Neutrophil (primary cell): ENCODE data around the gene STUM.
A peak's percentile ranks its signal among the peaks of the same experiment; 100 is the strongest.

Experiments
- H3K27ac ChIP-seq: fragments of 200-600 bp; sonication (generic); 2 replicates; pipeline ENCODE4 v1.5.1; 2016; ENCODE audit warnings: mild to moderate bottlenecking, moderate library complexity
- H3K27me3 ChIP-seq: fragments of 200-600 bp; sonication (generic); 2 replicates; pipeline ENCODE4 v1.6.0; 2016; ENCODE audit warnings: mild to moderate bottlenecking
- H3K36me3 ChIP-seq: fragments of 200-600 bp; sonication (generic); 2 replicates; pipeline ENCODE4 v1.5.1; 2017
- H3K4me1 ChIP-seq, 2 experiments: fragments of 200-600 bp in 1 of 2; sonication (generic) in 1 of 2; 1 replicate in 1 of 2; 2 replicates in 1 of 2; pipeline versions ENCODE4 v1.5.1 to v1.6.1; 2013 to 2016; ENCODE audit warnings: low read depth in 1 of 2, low read length in 1 of 2, mild to moderate bottlenecking in 1 of 2, moderate library complexity in 1 of 2; ENCODE audit not compliant: control insufficient read depth in 1 of 2, insufficient read depth in 1 of 2
- H3K4me3 ChIP-seq, 2 experiments: fragments of 200-600 bp in 1 of 2; sonication (generic) in 1 of 2; 1 replicate in 1 of 2; 2 replicates in 1 of 2; pipeline ENCODE4 v1.5.1; 2013 to 2016; ENCODE audit warnings: low read depth in 1 of 2, low read length in 1 of 2, mild to moderate bottlenecking in 1 of 2, moderate library complexity in 1 of 2
- H3K9me3 ChIP-seq: fragments of 200-600 bp; sonication (generic); 2 replicates; pipeline ENCODE4 v1.5.1; 2016
- TF ChIP-seq, protein P1 (sequence below): fragments of 200-600 bp; sonication (generic); IDR thresholded peaks from 2 replicates; pipeline ENCODE4 v1.5.1; 2016; ENCODE audit warnings: antibody characterized with exemption

The STUM gene

GRCh38 chr1:226631229-226632000 lies 82.9 kb downstream of the STUM start:
- H3K27ac ChIP-seq = no peak overlapping the region
- peaks cover 55% of the 10 kb centered on the region for H3K36me3 ChIP-seq
- H3K4me1 ChIP-seq = peaks cover 0 to 8% of the 10 kb centered on the region in 2 experiments
- no peak overlapping the region for H3K4me3 ChIP-seq
- no peaks in the 10 kb centered on the region for H3K27me3 ChIP-seq
- no peaks in the 10 kb centered on the region for H3K9me3 ChIP-seq
- TF ChIP-seq, protein P1, sequence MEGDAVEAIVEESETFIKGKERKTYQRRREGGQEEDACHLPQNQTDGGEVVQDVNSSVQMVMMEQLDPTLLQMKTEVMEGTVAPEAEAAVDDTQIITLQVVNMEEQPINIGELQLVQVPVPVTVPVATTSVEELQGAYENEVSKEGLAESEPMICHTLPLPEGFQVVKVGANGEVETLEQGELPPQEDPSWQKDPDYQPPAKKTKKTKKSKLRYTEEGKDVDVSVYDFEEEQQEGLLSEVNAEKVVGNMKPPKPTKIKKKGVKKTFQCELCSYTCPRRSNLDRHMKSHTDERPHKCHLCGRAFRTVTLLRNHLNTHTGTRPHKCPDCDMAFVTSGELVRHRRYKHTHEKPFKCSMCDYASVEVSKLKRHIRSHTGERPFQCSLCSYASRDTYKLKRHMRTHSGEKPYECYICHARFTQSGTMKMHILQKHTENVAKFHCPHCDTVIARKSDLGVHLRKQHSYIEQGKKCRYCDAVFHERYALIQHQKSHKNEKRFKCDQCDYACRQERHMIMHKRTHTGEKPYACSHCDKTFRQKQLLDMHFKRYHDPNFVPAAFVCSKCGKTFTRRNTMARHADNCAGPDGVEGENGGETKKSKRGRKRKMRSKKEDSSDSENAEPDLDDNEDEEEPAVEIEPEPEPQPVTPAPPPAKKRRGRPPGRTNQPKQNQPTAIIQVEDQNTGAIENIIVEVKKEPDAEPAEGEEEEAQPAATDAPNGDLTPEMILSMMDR = no peak

DNA sequence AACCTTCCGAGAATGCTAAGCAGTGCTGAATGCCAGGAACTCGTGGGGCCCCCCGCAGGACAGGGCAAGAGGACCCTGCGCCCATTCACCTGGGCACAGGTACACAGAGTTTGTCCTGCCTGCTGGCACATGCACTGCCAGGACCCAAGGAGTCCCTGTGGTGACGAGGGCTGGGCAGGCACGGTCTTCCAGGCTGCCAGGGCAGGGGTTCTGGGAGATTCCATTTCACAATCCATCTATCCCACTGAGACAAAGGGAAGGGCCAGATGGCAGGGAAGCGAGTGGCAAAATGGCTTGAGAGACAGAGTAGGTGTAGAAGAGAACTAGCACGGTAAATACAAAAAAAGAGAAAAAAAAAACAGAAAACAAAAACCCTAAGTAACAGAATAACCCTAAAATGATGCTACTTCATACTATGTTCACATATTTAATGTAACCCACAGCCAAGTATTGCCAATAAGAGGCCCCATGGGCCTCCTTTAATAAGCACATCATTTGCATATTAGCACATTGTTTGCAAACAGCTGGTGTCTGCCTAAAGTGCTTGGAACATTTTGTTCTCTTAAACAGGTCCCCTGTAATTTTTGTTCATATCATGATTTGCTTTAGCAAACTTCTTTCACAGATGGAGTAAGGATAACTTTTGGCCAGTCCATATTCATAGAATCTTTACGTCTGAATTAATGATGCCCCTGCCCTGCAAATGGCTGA lies 83.8 kb downstream of the STUM start:
- no peak overlapping the region for H3K27ac ChIP-seq
- TF ChIP-seq, protein P1 = no peak
- H3K4me3 ChIP-seq = no peak overlapping the region
- no peaks in the 10 kb centered on the region for H3K27me3 ChIP-seq
- no peaks in the 10 kb centered on the region for H3K9me3 ChIP-seq
- H3K4me1 ChIP-seq = peaks cover 0 to 6% of the 10 kb centered on the region in 2 experiments
- H3K36me3 ChIP-seq = peaks cover 64% of the 10 kb centered on the region

- no peak overlapping the region for H3K4me3 ChIP-seq
- H3K36me3 ChIP-seq = peaks cover 70% of the 10 kb centered on the region
- H3K27ac ChIP-seq = no peak overlapping the region
- H3K27me3 ChIP-seq = no peaks in the 10 kb centered on the region
- H3K4me1 ChIP-seq = peaks cover 0 to 6% of the 10 kb centered on the region in 2 experiments
- no peaks in the 10 kb centered on the region for H3K9me3 ChIP-seq
- TF ChIP-seq, protein P1 = no peak
Measured at GRCh38 chr1:226632922-226633351, 84.4 kb downstream of the STUM start.

DNA sequence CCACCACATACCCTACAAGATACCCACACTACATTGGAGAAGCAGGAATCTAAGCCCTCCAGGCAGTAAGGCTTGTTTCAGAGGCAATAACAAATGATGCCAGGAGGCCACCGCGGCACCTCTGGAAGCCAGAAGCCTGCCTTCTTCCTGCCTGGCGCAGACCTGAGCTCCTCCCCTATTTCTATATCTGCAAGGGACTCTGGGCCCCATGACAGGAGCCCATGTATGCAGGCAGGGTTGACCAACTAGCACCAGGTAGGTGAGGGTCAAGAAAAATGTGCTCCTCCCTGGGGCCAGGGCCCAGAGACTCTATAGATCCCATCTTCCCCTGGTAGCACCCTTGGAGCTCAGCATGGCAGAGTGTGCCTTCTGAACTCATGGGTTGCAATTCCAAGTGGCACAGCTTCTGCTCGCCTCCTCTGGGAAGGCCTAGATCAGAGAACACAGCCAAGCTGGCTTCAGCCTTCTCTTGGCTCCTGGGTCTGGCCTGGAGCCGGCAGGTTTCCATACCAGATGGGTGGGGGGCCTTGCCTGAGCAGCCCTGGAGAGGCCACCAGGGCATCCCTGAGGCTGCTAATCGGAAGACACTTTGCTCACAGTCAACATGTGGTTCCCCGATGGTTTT lies 85.1 kb downstream of the STUM start:
- Histone ChIP-seq H3K27me3 (no peaks in the 10 kb centered on the region), H3K4me1 (peaks cover 0 to 6% of the 10 kb centered on the region in 2 experiments), H3K36me3 (peaks cover 77% of the 10 kb centered on the region), H3K27ac (peak overlapping the region; percentile 52), H3K4me3 (no peak overlapping the region), H3K9me3 (no peaks in the 10 kb centered on the region)
- TF ChIP-seq, protein P1 = no peak

DNA sequence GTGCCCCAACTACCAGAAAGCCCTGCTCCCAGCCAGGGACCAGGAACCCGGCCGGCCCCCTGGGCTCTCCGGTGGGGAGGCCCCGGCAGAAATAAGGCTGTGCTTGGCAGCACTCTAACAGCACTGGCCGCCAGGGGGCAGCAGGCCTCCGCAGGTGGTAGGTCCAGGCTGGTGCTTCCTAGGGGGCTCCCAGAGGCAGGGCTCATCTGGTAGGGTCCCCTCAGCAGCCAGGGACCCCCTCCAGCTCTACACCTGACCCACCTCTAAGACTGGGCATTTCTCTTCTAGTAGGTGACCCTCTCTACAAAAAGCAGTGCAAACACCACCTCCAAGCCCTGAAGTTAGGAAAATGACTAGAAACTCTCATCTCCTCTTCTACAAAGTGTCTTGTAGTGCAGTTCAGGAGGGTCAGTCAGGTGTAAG lies 85.6 kb downstream of the STUM start:
- no peaks in the 10 kb centered on the region for H3K27me3 ChIP-seq
- peaks cover 0 to 6% of the 10 kb centered on the region in 2 experiments for H3K4me1 ChIP-seq
- H3K4me3 ChIP-seq = no peak overlapping the region
- H3K9me3 ChIP-seq = no peaks in the 10 kb centered on the region
- TF ChIP-seq, protein P1 = peak; percentile 81
- H3K27ac ChIP-seq = peak overlapping the region; percentile 52
- peaks cover 83% of the 10 kb centered on the region for H3K36me3 ChIP-seq
